ENCODE measurements around the gene SYNC. TPM values are rescaled to one million over a fixed set of nuclear protein-coding genes. Genes with fewer than 3 reads are reported as not detected.

The SYNC gene
- total RNA-seq, 2 experiments from 2014 or later = 0.09 TPM; not detected in 1

- TF ChIP-seq EZH2phosphoT487 (IDR thresholded peaks at IDR 0.05; ENCODE audit: borderline replicate concordance, low read depth, low read length) (no peak), CTCF (conservative IDR thresholded peaks at IDR 0.05; ENCODE audit: low read length) (no peak)
- POLR2A ChIA-PET = interaction anchor here (0.6 kb wide), 1 partner anchor 147 kb away, joined by 4 read pairs; no protein-coding TSS in a partner anchor
- CTCF ChIA-PET (ENCODE audit: unreplicated experiment) = interaction anchor here (1.5 kb wide), 1 partner anchor 17 kb away, joined by 5 read pairs; no protein-coding TSS in a partner anchor
- no peak overlapping the region for H3K4me3 ChIP-seq (ENCODE audit: low read depth, low read length, poor library complexity, severe bottlenecking)
- no peak overlapping the region for H3K4me2 ChIP-seq (ENCODE audit: low read length)
- no peak for DNase-seq (ENCODE audit: low spot score)
- no peak overlapping the region for H3K27ac ChIP-seq (ENCODE audit: low read depth, low read length, poor library complexity, severe bottlenecking)
- H2AFZ ChIP-seq (ENCODE audit: low read length) = no peak overlapping the region
- BruUV-seq (replicated peaks) = no TSS peak
- H3K36me3 ChIP-seq (ENCODE audit: insufficient read depth, low read length) = no peaks in the 10 kb centered on the region
- intact Hi-C loops (cut with micrococcal nuclease; ENCODE audit: unreplicated experiment) = no loop called here
- no peaks in the 10 kb centered on the region for H3K9me2 ChIP-seq (ENCODE audit: insufficient read depth, low read length)
- no peaks in the 10 kb centered on the region for H3K9me3 ChIP-seq (ENCODE audit: low read length)
- no peaks in the 10 kb centered on the region for H4K20me1 ChIP-seq (ENCODE audit: insufficient read depth, low read length)
- no peaks in the 10 kb centered on the region for H3K4me1 ChIP-seq (ENCODE audit: insufficient read depth, low read length, poor library complexity, severe bottlenecking)
- no peaks in the 10 kb centered on the region for H3K79me2 ChIP-seq (ENCODE audit: insufficient read depth, low read depth, low read length)
Measured at GRCh38 chr1:32729254-32730046, 26.9 kb upstream of the SYNC start.

- Histone ChIP-seq H3K79me2 (ENCODE audit: insufficient read depth, low read depth, low read length) (no peaks in the 10 kb centered on the region), H3K9me2 (ENCODE audit: insufficient read depth, low read length) (no peaks in the 10 kb centered on the region), H3K36me3 (ENCODE audit: insufficient read depth, low read length) (no peaks in the 10 kb centered on the region), H3K9me3 (ENCODE audit: low read length) (no peaks in the 10 kb centered on the region), H3K27ac (ENCODE audit: low read depth, low read length, poor library complexity, severe bottlenecking) (no peak overlapping the region), H4K20me1 (ENCODE audit: insufficient read depth, low read length) (no peaks in the 10 kb centered on the region), H3K4me3 (ENCODE audit: low read depth, low read length, poor library complexity, severe bottlenecking) (no peak overlapping the region), H3K4me2 (ENCODE audit: low read length) (no peak overlapping the region), H3K4me1 (ENCODE audit: insufficient read depth, low read length, poor library complexity, severe bottlenecking) (no peaks in the 10 kb centered on the region), H2AFZ (ENCODE audit: low read length) (no peak overlapping the region)
- intact Hi-C loops (cut with micrococcal nuclease; ENCODE audit: unreplicated experiment) = no loop called here
- ChIA-PET CTCF (ENCODE audit: unreplicated experiment) (interaction anchor here (1.5 kb wide), 1 partner anchor 16 kb away, joined by 5 read pairs; no protein-coding TSS in a partner anchor), POLR2A (interaction anchor here (0.6 kb wide), 1 partner anchor 667 kb away, joined by 3 read pairs; no protein-coding TSS in a partner anchor)
- BruUV-seq (replicated peaks) = no TSS peak
- no peak for TF ChIP-seq EZH2phosphoT487 (IDR thresholded peaks at IDR 0.05; ENCODE audit: borderline replicate concordance, low read depth, low read length)
- no peak for TF ChIP-seq CTCF (conservative IDR thresholded peaks at IDR 0.05; ENCODE audit: low read length)
- DNase-seq (ENCODE audit: low spot score) = no peak
Measured at GRCh38 chr1:32728413-32729077, 26.0 kb upstream of the SYNC start.
